NCI-H1694 (cell line): ENCODE results near the gene FBLN2.

Experiments
- DNase-seq: peaks from one replicate; lab custom pipeline; 2025; lab: John Stamatoyannopoulos, UW

Gene FBLN2

DNA sequence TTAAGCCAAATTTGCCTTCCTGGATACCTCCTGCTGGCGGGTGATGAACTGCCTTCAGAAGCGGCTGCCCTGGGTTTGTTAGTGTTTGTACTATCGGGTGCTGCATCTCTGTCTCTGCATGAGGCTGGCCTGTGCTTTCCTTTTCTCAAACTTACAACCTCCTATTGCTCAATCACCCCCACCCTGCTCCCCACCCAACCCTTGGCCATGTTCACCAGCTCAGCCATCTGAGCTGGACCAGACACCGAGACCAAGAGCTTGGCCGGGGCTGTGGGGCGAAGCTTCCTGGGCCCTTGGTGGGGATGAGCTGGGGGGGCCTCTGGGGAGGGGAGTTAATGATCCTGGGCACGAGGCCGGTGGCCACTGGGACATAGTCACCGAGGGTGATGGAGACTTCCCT lies 16.8 kb upstream of the FBLN2 start:
- DNase-seq, result no peak

DNA sequence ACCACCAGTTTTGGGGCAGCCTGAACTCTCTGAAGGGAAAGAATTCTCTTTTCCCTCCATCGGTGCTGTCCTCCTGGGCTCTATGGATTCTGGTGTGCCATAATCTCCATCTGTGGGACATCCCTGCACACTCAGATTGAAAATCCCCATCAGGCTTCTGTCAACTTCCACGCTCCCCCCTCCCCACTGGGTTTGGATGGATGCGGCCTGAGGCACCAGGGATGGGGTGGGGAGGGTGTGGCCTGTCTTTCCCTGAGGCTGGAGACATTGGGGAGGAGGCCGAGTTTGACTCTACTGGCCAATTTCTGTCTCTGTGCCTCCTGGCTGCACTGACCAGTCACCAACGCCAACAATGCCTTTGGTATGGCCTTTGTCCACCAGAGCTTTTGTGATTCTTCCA lies 16.3 kb upstream of the FBLN2 start:
- no peak for DNase-seq

- no peak for DNase-seq
Measured at GRCh38 chr3:13533885-13534301, 15.0 kb upstream of the FBLN2 start.

DNA sequence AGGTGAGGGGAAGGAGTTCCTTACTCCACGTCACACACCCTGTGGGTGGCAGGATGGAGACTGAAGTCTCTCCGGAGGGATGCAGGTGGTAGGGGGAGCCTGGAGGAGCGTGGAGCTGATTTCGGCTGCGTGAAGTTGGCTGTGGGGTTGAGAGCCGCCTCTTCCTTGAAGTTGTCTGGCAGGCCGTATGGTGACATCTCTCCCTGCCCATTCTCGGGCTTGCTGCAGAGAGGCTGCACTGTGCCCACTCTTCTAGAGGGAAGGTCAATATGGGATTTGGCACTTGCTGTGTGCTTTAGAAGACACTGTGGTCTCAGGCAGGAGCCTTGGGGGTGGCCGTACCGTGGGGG lies 13.4 kb upstream of the FBLN2 start:
- no peak for DNase-seq

DNA sequence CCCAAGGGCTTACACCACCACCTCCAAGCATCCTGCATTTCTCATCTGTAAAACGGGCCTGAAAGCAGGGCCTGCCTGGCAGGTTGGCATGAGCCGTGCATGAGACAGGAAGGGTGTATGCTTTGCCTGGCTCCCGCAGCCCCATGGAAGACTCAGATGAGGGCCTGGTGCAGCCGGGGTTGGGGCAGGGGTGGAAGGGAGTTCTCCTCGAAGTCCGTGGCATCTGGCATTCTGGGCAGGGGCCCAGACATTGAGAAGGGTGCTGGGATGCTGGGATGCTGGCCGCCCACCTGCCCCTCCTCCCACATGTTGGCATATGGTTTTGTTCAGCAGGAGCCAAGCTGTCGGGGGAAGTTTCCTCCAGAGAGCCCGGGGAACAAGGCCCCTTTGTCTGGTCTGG lies 13.0 kb upstream of the FBLN2 start:
- peak; percentile 54 for DNase-seq

GRCh38 chr3:13536432-13536831 lies 12.5 kb upstream of the FBLN2 start:
- no peak for DNase-seq

GRCh38 chr3:13536832-13537231 lies 12.1 kb upstream of the FBLN2 start:
- no peak for DNase-seq

GRCh38 chr3:13537244-13537908 lies 11.5 kb upstream of the FBLN2 start:
- DNase-seq, result no peak

DNA sequence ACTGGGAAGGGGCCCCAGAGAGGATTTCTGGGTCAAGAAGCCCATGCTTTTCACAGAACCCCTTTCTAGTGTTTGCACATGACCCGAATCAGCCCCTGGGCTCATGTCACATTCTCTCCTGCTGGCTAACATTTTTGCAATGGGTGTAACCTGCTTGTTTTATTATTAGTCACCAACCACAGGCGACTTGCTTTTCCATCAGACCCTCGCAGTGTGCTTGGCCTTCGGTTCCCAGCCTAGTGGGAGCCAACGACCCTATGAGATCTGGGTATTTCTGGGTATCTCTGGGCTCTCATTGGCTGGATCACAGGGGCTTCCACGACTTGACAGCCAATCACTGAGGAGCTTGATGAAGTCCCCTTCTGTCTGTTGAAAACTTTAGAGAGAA lies 11.0 kb upstream of the FBLN2 start:
- DNase-seq, result no peak

GRCh38 chr3:13538520-13539291 lies 10.2 kb upstream of the FBLN2 start:
- no peak for DNase-seq

DNA sequence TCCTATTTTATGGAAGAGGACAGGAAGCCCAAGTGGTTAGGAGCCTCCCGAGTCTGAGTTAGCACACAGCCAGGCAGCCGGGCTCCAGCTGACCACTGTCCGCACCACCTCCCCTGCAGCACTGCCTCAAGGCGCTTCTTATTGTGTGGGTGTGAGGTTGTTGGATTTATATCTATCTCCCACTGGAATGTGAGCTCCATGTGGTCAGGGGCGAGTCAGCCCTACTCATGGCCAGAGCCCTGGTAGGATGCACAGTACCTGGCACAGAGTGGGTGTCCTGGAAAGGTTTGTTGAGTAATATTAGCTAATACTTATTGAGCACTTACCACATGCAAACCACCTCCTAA lies 9.7 kb upstream of the FBLN2 start:
- no peak for DNase-seq

DNA sequence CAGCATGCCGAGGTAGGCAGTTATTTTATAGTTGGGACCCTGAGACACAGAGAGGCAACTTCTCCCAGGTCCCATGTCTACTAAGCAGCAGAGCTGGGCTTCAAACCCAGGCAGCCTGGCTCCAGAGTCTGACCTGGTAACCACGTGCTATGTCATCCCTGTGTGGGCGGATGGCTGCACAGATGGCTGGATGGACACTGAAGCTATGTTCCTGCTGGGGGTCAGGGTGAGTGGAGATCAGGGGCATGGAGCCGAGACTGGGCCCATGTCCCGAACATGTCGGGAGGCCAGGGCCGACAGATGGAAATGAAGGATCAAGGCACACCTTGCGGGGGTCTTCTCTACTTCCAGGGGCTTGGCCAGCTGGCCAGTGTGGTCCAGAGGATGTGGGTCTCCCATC lies 9.3 kb upstream of the FBLN2 start:
- no peak for DNase-seq

DNA sequence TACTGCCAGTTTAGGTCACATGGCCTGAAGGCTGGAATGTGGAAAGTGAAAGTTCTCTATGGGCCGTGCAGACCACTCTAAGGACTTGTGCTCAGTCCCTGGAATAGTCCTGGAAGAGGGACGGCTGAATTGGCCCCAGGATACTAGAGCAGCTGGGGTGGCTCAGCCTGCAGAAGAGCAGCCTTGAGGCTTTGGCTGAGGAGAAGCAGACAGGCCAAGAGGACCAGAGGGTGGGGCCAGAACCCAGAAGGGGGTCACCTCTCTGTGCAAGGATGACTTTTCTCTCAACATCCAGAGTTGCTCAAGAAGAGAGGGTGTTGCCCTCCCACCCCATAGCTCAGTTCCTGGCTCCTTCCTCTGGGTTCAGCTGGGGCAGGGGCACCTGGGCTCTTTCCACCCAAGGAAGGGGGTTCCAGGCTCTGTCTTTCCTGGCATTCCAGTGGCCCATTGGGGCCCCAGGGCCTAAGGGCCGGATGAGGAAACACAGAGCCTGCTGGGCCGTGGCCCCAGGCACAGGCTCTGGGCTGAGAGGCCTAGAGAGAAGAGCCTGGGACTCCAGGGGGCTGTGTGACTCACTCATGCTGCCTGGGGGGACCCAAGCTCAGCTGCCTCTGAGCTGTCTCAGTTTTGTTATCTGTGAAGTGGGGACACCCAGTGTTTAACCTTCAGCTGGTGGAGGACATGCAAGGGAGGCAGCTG lies 8.5 kb upstream of the FBLN2 start:
- no peak for DNase-seq

DNA sequence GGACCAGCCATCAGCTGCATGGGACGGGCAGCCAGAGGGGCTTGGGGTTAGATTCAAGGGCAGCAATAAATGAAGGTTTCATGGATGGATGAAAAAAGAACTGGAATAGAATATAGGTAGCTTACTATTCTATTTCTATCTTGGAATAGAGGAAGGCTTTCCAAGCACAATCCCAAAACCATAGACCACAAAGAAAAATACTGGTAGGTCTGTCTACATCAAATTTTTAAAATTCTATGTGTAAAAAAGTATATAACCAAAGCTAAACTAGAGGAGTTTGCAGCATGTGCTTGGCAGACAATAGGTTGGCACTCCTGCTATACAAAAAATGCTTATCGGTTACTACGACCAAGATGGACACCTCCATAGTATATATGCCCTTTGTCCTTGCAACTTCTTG lies 7.2 kb upstream of the FBLN2 start:
- DNase-seq, result no peak

DNA sequence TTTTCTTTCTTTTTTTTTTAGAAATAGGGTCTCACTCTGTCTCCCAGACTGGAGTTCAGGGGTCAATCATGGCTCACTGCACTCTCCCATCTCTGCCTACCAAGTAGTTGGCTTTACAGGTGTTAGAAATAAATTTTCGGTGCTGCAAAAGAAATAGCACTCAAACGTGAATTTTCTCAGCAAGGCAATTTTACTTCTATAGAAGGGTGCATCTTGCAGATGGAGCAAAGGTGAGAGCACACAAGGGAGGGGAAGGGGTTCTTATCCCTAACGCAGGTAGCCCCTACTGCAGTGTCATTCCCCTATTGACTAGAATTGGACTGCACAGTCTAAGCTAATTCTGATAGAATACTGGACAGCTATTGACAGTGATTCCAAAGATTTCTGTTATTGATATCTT lies 6.8 kb upstream of the FBLN2 start:
- DNase-seq, result no peak

DNA sequence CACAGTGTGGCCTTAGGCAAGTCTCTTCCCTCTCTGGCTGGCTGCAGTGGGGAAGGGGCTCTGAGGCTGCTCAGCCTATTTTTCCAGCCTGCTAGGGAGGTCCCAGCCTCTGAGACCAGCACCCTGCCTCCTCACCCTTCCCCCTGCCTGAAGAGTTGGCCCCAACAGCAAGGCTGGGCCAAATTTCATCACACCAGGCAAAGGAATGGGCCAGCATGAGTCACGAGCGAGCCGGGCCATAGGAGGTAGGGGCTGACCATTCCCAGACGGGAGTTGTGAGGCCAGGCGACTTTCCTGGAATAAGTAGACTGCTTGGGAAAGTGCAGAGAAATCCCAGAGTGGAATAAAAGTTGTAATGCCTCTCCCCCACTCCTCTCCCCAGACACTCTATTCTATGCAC lies 5.7 kb upstream of the FBLN2 start:
- DNase-seq, result no peak

DNA sequence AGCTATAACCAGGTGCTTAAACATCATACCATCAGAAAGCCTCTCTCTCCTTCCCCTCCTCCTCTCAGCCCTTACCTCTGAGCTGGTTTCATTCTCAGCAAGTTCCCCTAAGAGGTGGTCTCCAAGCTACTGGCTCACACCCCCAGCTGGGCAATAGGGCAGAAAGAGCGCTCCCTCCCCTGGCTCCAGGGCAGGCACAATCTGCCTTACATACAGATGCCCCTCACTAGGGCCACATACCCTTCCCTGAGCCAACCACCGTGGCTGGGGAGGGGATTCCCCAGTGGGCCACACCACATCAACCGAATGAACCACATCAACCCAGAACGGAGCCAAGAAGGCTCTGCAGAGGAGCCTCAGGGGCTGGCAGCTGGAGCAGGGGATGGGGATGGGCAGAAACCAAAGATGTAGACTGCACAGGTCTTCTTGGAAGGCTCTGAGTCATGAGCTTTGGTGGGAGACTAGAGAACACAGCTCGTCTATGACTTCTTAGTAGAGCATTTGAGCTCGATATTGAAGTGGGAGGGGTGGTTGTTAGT lies 4.6 kb upstream of the FBLN2 start:
- DNase-seq, result no peak

GRCh38 chr3:13544951-13545651 lies 3.8 kb upstream of the FBLN2 start:
- DNase-seq, result no peak

- no peak for DNase-seq
Measured at GRCh38 chr3:13545952-13546454, 2.9 kb upstream of the FBLN2 start.

DNA sequence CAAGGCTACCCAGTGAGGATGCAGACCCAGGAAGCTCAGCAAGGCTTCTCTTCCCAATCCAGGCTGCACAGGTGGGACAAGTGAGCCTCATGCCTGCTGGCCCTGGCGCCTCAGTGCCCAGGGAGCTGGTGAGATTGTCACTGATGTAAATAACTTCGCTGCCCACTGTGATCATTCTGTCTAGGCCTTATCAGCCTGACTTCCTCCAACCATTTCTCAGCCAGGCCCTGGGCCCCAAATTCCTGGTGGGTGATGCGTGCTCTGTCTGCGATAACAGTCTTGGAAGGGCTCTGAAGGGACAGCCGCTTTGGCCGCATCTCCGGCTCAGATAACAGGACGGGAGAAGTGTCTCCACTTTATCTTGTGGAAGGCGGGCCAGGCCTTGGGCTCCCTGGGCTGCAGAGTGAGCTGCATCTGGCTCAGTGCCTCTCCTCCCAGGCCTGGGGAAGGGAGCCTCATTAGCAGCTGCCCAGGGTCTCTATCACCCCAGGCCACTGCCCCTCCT lies 2.2 kb upstream of the FBLN2 start:
- no peak for DNase-seq

- no peak for DNase-seq
Measured at GRCh38 chr3:13547591-13548371, 1.1 kb upstream of the FBLN2 start.
